ENCODE measurements around the gene DMC1.

DNA sequence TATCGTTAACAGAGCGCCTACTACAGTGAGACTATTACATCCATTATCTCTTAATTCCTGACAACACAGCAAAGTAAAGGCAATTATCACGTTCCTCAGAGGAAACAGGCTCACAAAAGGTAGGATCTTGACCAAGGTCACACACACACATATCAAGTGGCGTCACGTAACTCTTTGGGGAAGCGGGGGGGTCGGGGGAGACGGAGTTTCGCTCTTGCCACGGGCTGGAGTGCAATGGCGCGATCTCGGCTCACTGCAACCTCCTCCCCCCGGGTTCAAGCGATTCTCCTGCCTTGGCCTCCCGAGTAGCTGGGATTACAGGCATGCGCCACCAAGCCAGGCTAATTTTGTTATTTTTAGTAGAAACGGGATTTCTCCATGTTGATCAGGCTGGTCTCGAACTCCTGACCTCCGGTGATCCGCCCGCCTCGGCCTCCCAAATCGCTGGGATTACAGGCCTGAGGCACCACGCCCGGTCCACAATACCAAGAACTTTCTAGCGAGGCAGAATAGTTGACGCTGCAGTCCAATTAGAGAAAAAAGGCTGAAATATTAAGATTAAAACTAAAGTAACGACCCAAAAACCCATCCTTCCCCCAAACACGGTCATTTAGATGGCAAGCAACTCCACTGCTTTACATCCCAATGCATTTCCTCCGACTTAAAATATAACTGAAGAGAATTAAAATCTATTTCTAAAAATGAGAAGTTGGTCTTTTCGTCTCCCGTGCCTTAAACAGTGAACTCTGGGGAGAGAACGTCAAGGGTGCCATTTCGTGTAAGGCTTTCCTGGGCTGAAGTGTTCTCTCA is 65.0 kb downstream of the DMC1 start:
- TF ChIP-seq, protein P1, sequence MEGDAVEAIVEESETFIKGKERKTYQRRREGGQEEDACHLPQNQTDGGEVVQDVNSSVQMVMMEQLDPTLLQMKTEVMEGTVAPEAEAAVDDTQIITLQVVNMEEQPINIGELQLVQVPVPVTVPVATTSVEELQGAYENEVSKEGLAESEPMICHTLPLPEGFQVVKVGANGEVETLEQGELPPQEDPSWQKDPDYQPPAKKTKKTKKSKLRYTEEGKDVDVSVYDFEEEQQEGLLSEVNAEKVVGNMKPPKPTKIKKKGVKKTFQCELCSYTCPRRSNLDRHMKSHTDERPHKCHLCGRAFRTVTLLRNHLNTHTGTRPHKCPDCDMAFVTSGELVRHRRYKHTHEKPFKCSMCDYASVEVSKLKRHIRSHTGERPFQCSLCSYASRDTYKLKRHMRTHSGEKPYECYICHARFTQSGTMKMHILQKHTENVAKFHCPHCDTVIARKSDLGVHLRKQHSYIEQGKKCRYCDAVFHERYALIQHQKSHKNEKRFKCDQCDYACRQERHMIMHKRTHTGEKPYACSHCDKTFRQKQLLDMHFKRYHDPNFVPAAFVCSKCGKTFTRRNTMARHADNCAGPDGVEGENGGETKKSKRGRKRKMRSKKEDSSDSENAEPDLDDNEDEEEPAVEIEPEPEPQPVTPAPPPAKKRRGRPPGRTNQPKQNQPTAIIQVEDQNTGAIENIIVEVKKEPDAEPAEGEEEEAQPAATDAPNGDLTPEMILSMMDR (IDR thresholded peaks at IDR 0.05) = no peak
- no peak for TF ChIP-seq POLR2AphosphoS5 (IDR thresholded peaks at IDR 0.05)
